ENCODE measurements around the gene GRM4.

The GRM4 gene

GRCh38 chr6:34149831-34150400, 4.0 kb upstream of the GRM4 start:
- H3K36me3 ChIP-seq, result no peaks in the 10 kb centered on the region
- H4K20me1 ChIP-seq, result peaks cover 6% of the 10 kb centered on the region

GRCh38 chr6:34149452-34149810, 3.5 kb upstream of the GRM4 start:
- no peak for TF ChIP-seq Cebpa-rat (IDR thresholded peaks at IDR 0.05)
- H3K27ac ChIP-seq, result no peak overlapping the region
- H3K4me3 ChIP-seq, result no peak overlapping the region
- no peak overlapping the region for H3K9ac ChIP-seq
- H3K4me2 ChIP-seq, result peak overlapping the region; percentile 96
- H3K27me3 ChIP-seq, result peaks cover 43% of the 10 kb centered on the region
- H3K4me1 ChIP-seq, result peaks cover 66% of the 10 kb centered on the region
- peaks cover 10% of the 10 kb centered on the region for H4K20me1 ChIP-seq
- H3K36me3 ChIP-seq, result no peaks in the 10 kb centered on the region
- H3K9me3 ChIP-seq, result no peaks in the 10 kb centered on the region

More at GRCh38 chr6:34149831-34150400, 4.0 kb upstream of the GRM4 start:
- Histone ChIP-seq H3K4me1 (peaks cover 64% of the 10 kb centered on the region), H3K9ac (no peak overlapping the region), H3K4me3 (no peak overlapping the region), H3K27ac (no peak overlapping the region), H3K9me3 (no peaks in the 10 kb centered on the region), H3K27me3 (peaks cover 40% of the 10 kb centered on the region), H3K4me2 (peak overlapping the region; percentile 96; the same call in 1 of the 2 replicates)
- no peak for TF ChIP-seq Cebpa-rat (IDR thresholded peaks at IDR 0.05)

GRCh38 chr6:34148631-34149451, 3.0 kb upstream of the GRM4 start:
- TF ChIP-seq Cebpa-rat (IDR thresholded peaks at IDR 0.05), result no peak
- Histone ChIP-seq H3K27ac (peak overlapping the region; percentile 59), H3K4me1 (peaks cover 69% of the 10 kb centered on the region), H3K27me3 (peaks cover 43% of the 10 kb centered on the region), H4K20me1 (peaks cover 15% of the 10 kb centered on the region), H3K9ac (peak overlapping the region; percentile 18; the same call in 1 of the 2 replicates), H3K36me3 (no peaks in the 10 kb centered on the region), H3K9me3 (no peaks in the 10 kb centered on the region), H3K4me3 (no peak overlapping the region), H3K4me2 (peak overlapping the region; percentile 96)

- no peak for TF ChIP-seq Cebpa-rat (IDR thresholded peaks at IDR 0.05)
- H3K9me3 ChIP-seq, result no peaks in the 10 kb centered on the region
- H3K9ac ChIP-seq, result peak overlapping the region; percentile 18; the same call in 1 of the 2 replicates
- H3K4me3 ChIP-seq, result no peak overlapping the region
- peak overlapping the region; percentile 59 for H3K27ac ChIP-seq
- peaks cover 44% of the 10 kb centered on the region for H3K27me3 ChIP-seq
- peaks cover 23% of the 10 kb centered on the region for H4K20me1 ChIP-seq
- H3K36me3 ChIP-seq, result no peaks in the 10 kb centered on the region
- peak overlapping the region; percentile 96 for H3K4me2 ChIP-seq
- H3K4me1 ChIP-seq, result peaks cover 71% of the 10 kb centered on the region
Observed at GRCh38 chr6:34147906-34148630, 2.2 kb upstream of the GRM4 start.

GRCh38 chr6:34146801-34147592, 1.1 kb upstream of the GRM4 start:
- peaks cover 24% of the 10 kb centered on the region for H4K20me1 ChIP-seq
- H3K4me3 ChIP-seq, result no peak overlapping the region
- H3K27me3 ChIP-seq, result peaks cover 47% of the 10 kb centered on the region
- no peak overlapping the region for H3K27ac ChIP-seq
- H3K36me3 ChIP-seq, result no peaks in the 10 kb centered on the region
- H3K9me3 ChIP-seq, result no peaks in the 10 kb centered on the region
- no peak overlapping the region for H3K9ac ChIP-seq
- peaks cover 79% of the 10 kb centered on the region for H3K4me1 ChIP-seq
- TF ChIP-seq Cebpa-rat (IDR thresholded peaks at IDR 0.05), result no peak
- H3K4me2 ChIP-seq, result peak overlapping the region; percentile 96

- Histone ChIP-seq H3K4me2 (peak overlapping the region; percentile 96), H3K4me3 (peak overlapping the region; percentile 65), H3K27ac (no peak overlapping the region), H3K9me3 (no peaks in the 10 kb centered on the region), H3K36me3 (no peaks in the 10 kb centered on the region), H3K27me3 (peaks cover 46% of the 10 kb centered on the region), H4K20me1 (peaks cover 24% of the 10 kb centered on the region), H3K4me1 (peaks cover 95% of the 10 kb centered on the region), H3K9ac (peak overlapping the region; percentile 48; the same call in 1 of the 2 replicates)
- no peak for TF ChIP-seq Cebpa-rat (IDR thresholded peaks at IDR 0.05)
Observed at GRCh38 chr6:34145161-34146020, 496 bp downstream of the GRM4 start.

- Histone ChIP-seq H4K20me1 (peaks cover 24% of the 10 kb centered on the region), H3K36me3 (no peaks in the 10 kb centered on the region), H3K4me3 (peak overlapping the region; percentile 65), H3K9me3 (no peaks in the 10 kb centered on the region), H3K9ac (peak overlapping the region; percentile 48; the same call in 1 of the 2 replicates), H3K4me1 (peaks cover 100% of the 10 kb centered on the region), H3K27me3 (peaks cover 46% of the 10 kb centered on the region), H3K27ac (no peak overlapping the region), H3K4me2 (peak overlapping the region; percentile 96)
- TF ChIP-seq Cebpa-rat (IDR thresholded peaks at IDR 0.05), result no peak
Observed at GRCh38 chr6:34144581-34145160, 1.2 kb downstream of the GRM4 start.

GRCh38 chr6:34143884-34144580, 1.9 kb downstream of the GRM4 start:
- Histone ChIP-seq H3K27me3 (peaks cover 46% of the 10 kb centered on the region), H4K20me1 (peaks cover 24% of the 10 kb centered on the region), H3K4me1 (peaks cover 100% of the 10 kb centered on the region), H3K4me3 (peak overlapping the region; percentile 65), H3K4me2 (peak overlapping the region; percentile 96), H3K9ac (peak overlapping the region; percentile 6; the same call in 1 of the 2 replicates), H3K27ac (no peak overlapping the region), H3K9me3 (no peaks in the 10 kb centered on the region), H3K36me3 (no peaks in the 10 kb centered on the region)
- TF ChIP-seq Cebpa-rat (IDR thresholded peaks at IDR 0.05), result no peak

Data from BLaER1 (cell line).